Suprapubic skin (tissue), 4 donors: ENCODE results near the gene FXR2. TPM values are rescaled to one million over a fixed set of nuclear protein-coding genes. Genes with fewer than 3 reads are reported as not detected.

Experiments
- DNase-seq, 2 donors: peaks; one replicate each; pipeline ENCODE4 v3.0.0-alpha.2; 2019; ENCODE audit warnings: low spot score in 2 of 2
- H3K27ac ChIP-seq: fragments of 200-600 bp; sonication (generic); one replicate; pipeline ENCODE4 v1.5.1; 2019
- H3K27me3 ChIP-seq: fragments of 200-600 bp; sonication (generic); one replicate; pipeline ENCODE4 v1.5.1; 2019
- H3K36me3 ChIP-seq: fragments of 200-600 bp; sonication (generic); one replicate; pipeline ENCODE4 v1.5.1; 2019
- H3K4me1 ChIP-seq: fragments of 200-600 bp; sonication (generic); one replicate; pipeline ENCODE4 v1.5.1; 2019
- H3K4me3 ChIP-seq: fragments of 200-600 bp; sonication (generic); one replicate; pipeline ENCODE4 v1.5.1; 2019; ENCODE audit warnings: mild to moderate bottlenecking
- H3K9me3 ChIP-seq: fragments of 200-600 bp; sonication (generic); one replicate; pipeline ENCODE4 v1.5.1; 2019
- EP300 ChIP-seq: sonication (generic); formaldehyde crosslinking; IDR thresholded peaks from one replicate; pipeline ENCODE4 v1.6.1; 2017; ENCODE audit warnings: antibody characterized with exemption
- POLR2A ChIP-seq, 2 donors: fragments of 450-650 bp; IDR thresholded peaks; one replicate each; pipeline ENCODE4 v1.6.1; 2017; ENCODE audit warnings: antibody characterized with exemption in 2 of 2, mild to moderate bottlenecking in 2 of 2, moderate library complexity in 2 of 2
- POLR2AphosphoS5 ChIP-seq, 3 donors: sonication (generic); formaldehyde crosslinking; IDR thresholded peaks; one replicate each; pipeline ENCODE4 v1.6.1; 2017; ENCODE audit warnings: antibody characterized with exemption in 3 of 3
- WGBS: methylation state at CpG from one replicate; pipeline ENCODE4 v1.1.5; 2018; 5-methylcytosine and 5-hydroxymethylcytosine counted together
- total RNA-seq, 4 donors: library from RNA; depleted of rRNA; stranded (reverse); fragments of >200 nt; gene quantifications; one replicate each; pipeline ENCODE4 v1.1.0, GENCODE V29; 2016
- TF ChIP-seq, protein P1 (sequence below), 2 donors: fragments of 200-600 bp in 1 of 2; fragments of 450-650 bp in 1 of 2; sonication (generic) in 1 of 2; IDR thresholded peaks; one replicate each; pipeline ENCODE4 v1.5.1; 2016 to 2019; ENCODE audit warnings: antibody characterized with exemption in 2 of 2, mild to moderate bottlenecking in 1 of 2, moderate library complexity in 1 of 2

The FXR2 gene
- total RNA-seq, 4 donors from 2014 or later, result 21.0 to 25.6 (median 22.5) TPM

- under 1% methylated on average over 14 of the region's 28 CpGs for WGBS
- Histone ChIP-seq H3K27me3 (no peaks in the 10 kb centered on the region), H3K9me3 (no peaks in the 10 kb centered on the region), H3K4me3 (peak overlapping the region; percentile 96), H3K27ac (peak overlapping the region; percentile 95), H3K4me1 (peaks cover 54% of the 10 kb centered on the region), H3K36me3 (peaks cover 40% of the 10 kb centered on the region)
- no peak for TF ChIP-seq EP300
- no peak for TF ChIP-seq POLR2AphosphoS5 (IDR thresholded peaks at IDR 0.05)
- TF ChIP-seq, protein P1, sequence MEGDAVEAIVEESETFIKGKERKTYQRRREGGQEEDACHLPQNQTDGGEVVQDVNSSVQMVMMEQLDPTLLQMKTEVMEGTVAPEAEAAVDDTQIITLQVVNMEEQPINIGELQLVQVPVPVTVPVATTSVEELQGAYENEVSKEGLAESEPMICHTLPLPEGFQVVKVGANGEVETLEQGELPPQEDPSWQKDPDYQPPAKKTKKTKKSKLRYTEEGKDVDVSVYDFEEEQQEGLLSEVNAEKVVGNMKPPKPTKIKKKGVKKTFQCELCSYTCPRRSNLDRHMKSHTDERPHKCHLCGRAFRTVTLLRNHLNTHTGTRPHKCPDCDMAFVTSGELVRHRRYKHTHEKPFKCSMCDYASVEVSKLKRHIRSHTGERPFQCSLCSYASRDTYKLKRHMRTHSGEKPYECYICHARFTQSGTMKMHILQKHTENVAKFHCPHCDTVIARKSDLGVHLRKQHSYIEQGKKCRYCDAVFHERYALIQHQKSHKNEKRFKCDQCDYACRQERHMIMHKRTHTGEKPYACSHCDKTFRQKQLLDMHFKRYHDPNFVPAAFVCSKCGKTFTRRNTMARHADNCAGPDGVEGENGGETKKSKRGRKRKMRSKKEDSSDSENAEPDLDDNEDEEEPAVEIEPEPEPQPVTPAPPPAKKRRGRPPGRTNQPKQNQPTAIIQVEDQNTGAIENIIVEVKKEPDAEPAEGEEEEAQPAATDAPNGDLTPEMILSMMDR (IDR thresholded peaks at IDR 0.05), result no peak
- TF ChIP-seq POLR2A (IDR thresholded peaks at IDR 0.05), result no peak
- DNase-seq, result no peak
Observed at GRCh38 chr17:7562208-7562605, 52.5 kb downstream of the FXR2 start.

DNA sequence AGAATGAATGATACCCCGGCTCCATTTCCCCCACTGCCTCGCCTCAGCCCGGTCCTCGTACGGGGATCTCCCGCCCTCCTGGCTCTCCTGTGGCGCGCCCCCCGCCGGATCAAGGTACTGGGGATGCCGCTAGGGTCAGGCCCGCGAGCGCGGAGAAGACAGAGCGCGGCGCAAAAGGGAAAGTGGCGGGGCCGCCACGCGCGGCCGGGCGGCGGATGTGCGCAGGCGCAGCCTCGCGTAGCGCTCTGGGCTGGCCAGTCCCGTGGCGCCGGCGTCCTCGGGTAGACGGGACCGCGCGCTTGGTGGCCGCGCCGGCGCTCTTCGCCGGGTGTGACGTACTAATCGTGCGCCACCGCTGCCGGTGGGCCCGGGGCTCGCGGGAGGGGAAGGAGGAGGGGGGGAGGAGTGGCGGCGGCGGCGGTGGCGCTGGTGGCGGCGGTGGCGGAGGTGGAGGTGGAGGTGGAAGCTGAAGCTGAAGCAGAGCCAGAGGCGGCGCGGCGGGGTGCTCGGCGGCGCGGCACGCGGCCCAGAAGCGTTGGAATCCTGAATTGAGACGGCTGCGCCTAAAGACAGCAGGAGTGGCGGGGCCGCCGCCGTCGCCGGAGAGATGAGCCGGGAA lies 53.0 kb downstream of the FXR2 start, which contains the start of gene SENP3:
TSS of gene SENP3 (plus strand) at position 331 of the 619 bp plus-strand sequence. CDS start 1,158 bp downstream, outside the sequence.
- H3K4me1 ChIP-seq, result peaks cover 57% of the 10 kb centered on the region
- DNase-seq, result peak; percentile 92
- TF ChIP-seq POLR2A (IDR thresholded peaks at IDR 0.05), result peak; percentile 12 to 40
- TF ChIP-seq, protein P1 (IDR thresholded peaks at IDR 0.05), result no peak
- TF ChIP-seq EP300, result no peak
- H3K27ac ChIP-seq, result peak within 1 kb of the TSS; percentile 95
- peaks cover 35% of the 10 kb centered on the region for H3K36me3 ChIP-seq
- under 1% methylated on average over 37 of the region's 82 CpGs for WGBS
- H3K9me3 ChIP-seq, result no peaks in the 10 kb centered on the region
- peak within 1 kb of the TSS; percentile 96 for H3K4me3 ChIP-seq
- no peaks in the 10 kb centered on the region for H3K27me3 ChIP-seq

DNA sequence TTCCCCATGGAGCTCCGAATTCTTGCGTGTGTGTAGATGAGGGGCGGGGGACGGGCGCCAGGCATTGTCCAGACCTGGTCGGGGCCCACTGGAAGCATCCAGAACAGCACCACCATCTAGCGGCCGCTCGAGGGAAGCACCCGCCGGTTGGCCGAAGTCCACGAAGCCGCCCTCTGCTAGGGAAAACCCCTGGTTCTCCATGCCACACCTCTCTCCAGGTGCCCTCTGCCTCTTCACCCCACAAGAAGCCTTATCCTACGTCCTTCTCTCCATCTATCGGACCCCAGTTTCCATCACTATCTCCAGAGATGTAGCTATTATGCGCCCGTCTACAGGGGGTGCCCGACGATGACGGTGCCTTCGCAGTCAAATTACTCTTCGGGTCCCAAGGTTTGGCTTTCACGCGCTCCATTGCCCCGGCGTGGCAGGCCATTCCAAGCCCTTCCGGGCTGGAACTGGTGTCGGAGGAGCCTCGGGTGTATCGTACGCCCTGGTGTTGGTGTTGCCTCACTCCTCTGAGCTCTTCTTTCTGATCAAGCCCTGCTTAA lies 53.6 kb downstream of the FXR2 start:
- Histone ChIP-seq H3K27me3 (no peaks in the 10 kb centered on the region), H3K9me3 (no peaks in the 10 kb centered on the region), H3K4me1 (peaks cover 57% of the 10 kb centered on the region), H3K27ac (peak overlapping the region; percentile 95), H3K36me3 (peaks cover 29% of the 10 kb centered on the region), H3K4me3 (peak overlapping the region; percentile 96)
- TF ChIP-seq, protein P1 (IDR thresholded peaks at IDR 0.05), result peak; percentile 76 to 86
- peak in 1 of 3 donors; percentile 51 for TF ChIP-seq POLR2AphosphoS5 (IDR thresholded peaks at IDR 0.05)
- TF ChIP-seq POLR2A (IDR thresholded peaks at IDR 0.05), result no peak
- WGBS, result under 1% methylated on average over 29 of the region's 32 CpGs
- DNase-seq, result peak; percentile 96

GRCh38 chr17:7560172-7561027 lies 54.3 kb downstream of the FXR2 start:
- TF ChIP-seq, protein P1 (IDR thresholded peaks at IDR 0.05), result peak; percentile 52 to 64
- TF ChIP-seq POLR2AphosphoS5 (IDR thresholded peaks at IDR 0.05) (no peak), POLR2A (IDR thresholded peaks at IDR 0.05) (no peak)
- Histone ChIP-seq H3K4me1 (peaks cover 57% of the 10 kb centered on the region), H3K27ac (peak overlapping the region; percentile 95), H3K27me3 (no peaks in the 10 kb centered on the region), H3K4me3 (peak overlapping the region; percentile 96), H3K36me3 (peaks cover 22% of the 10 kb centered on the region), H3K9me3 (no peaks in the 10 kb centered on the region)
- WGBS, result 30% methylated on average over 22 of the region's 22 CpGs
- peak in 1 of 2 donors; percentile 82 for DNase-seq
